GM23338 (cell line): ENCODE measurements around the gene UXS1. TPM values are rescaled to one million over a fixed set of nuclear protein-coding genes. Genes with fewer than 3 reads are reported as not detected.

Experiments used
- CREB1 ChIP-seq: fragments of 250-450 bp; sonication (Bioruptor Pico); IDR thresholded peaks from 2 replicates; pipeline ENCODE4 v1.5.0; 2020; ENCODE audit warnings: low read depth, mild to moderate bottlenecking, moderate library complexity
- EZH2 ChIP-seq: fragments of 200-600 bp; sonication (generic); IDR thresholded peaks from one replicate; pipeline ENCODE4 v1.8.0; 2017; ENCODE audit warnings: antibody characterized with exemption, mild to moderate bottlenecking, low read depth; ENCODE audit not compliant: unreplicated experiment
- EZH2phosphoT487 ChIP-seq: fragments of 200-600 bp; sonication (generic); IDR thresholded peaks from one replicate; pipeline ENCODE4 v1.8.1; 2018; ENCODE audit warnings: antibody characterized with exemption; ENCODE audit not compliant: unreplicated experiment
- JUNB ChIP-seq: IDR thresholded peaks from one replicate; pipeline ENCODE4 v1.6.1; 2016; ENCODE audit warnings: antibody characterized with exemption; ENCODE audit not compliant: unreplicated experiment
- NANOG ChIP-seq: IDR thresholded peaks from 2 replicates; pipeline ENCODE4 v1.6.1; 2016; ENCODE audit warnings: antibody characterized with exemption, borderline replicate concordance
- POLR2AphosphoS5 ChIP-seq: IDR thresholded peaks from 2 replicates; pipeline ENCODE4 v1.6.1; 2016; ENCODE audit warnings: antibody characterized with exemption, low read depth
- REST ChIP-seq: IDR thresholded peaks from one replicate; pipeline ENCODE4 v1.6.1; 2018; ENCODE audit warnings: antibody characterized with exemption; ENCODE audit not compliant: unreplicated experiment
- ZNF114 ChIP-seq: fragments of 250-450 bp; sonication (Bioruptor Pico); IDR thresholded peaks from 2 replicates; pipeline ENCODE4 v1.5.0; 2020; ENCODE audit warnings: mild to moderate bottlenecking, moderate library complexity
- ZNF462 ChIP-seq: fragments of 250-450 bp; sonication (Bioruptor Pico); IDR thresholded peaks from 2 replicates; pipeline ENCODE4 v1.5.0; 2020; ENCODE audit warnings: mild to moderate bottlenecking, moderate library complexity
- polyA plus RNA-seq: library from polyadenylated mRNA; unstranded; fragments of >200 nt; fragmentation: Nextera tagmentation; extraction: Ambion mirVana; gene quantifications from 2 replicates; pipeline ENCODE4 v1.2.1, GENCODE V29; 2016
- total RNA-seq: library from RNA; depleted of rRNA; stranded (reverse); fragments of >200 nt; shearing (Covaris generic); gene quantifications from 2 replicates; pipeline ENCODE4 v1.2.3, GENCODE V29; 2014

UXS1 gene
- total and polyA plus RNA-seq, 2 experiments from 2014 or later = 48.7 to 131 TPM

- no peak for TF ChIP-seq REST
- no peak for TF ChIP-seq ZNF114 (CRISPR knock-in tag)
- TF ChIP-seq EZH2phosphoT487 = no peak
- TF ChIP-seq POLR2AphosphoS5 = no peak
- no peak for TF ChIP-seq JUNB
- TF ChIP-seq NANOG = no peak
- TF ChIP-seq ZNF462 = no peak
- no peak for TF ChIP-seq CREB1
- TF ChIP-seq EZH2 = no peak
Measured at GRCh38 chr2:106127282-106127771, 66.8 kb downstream of the UXS1 start (continued).
